Midbrain (tissue), 1 donor: ENCODE measurements around the gene SLC30A2.

Source experiments
- DNase-seq: peaks from one replicate; lab custom pipeline; 2025; lab: John Stamatoyannopoulos, UW

SLC30A2 gene

GRCh38 chr1:26070296-26070962 lies 24.5 kb upstream of the SLC30A2 start:
- no peak for DNase-seq

- no peak for DNase-seq
Observed at GRCh38 chr1:26069941-26070295, 24.0 kb upstream of the SLC30A2 start.

- no peak for DNase-seq
Observed at GRCh38 chr1:26067432-26067911, 21.6 kb upstream of the SLC30A2 start, which contains the start of gene TRIM63. Gene TRIM63 (minus strand): TSS chr1:26067630. CDS start chr1:26067494, 136 bp downstream.

GRCh38 chr1:26066857-26067256 lies 20.9 kb upstream of the SLC30A2 start:
- DNase-seq: no peak

- no peak for DNase-seq
Observed at GRCh38 chr1:26066160-26066559, 20.2 kb upstream of the SLC30A2 start.

- no peak for DNase-seq
Observed at GRCh38 chr1:26064553-26064952, 18.6 kb upstream of the SLC30A2 start.

- DNase-seq: no peak
Observed at GRCh38 chr1:26060832-26061574, 15.1 kb upstream of the SLC30A2 start.

GRCh38 chr1:26059906-26060305 lies 14.0 kb upstream of the SLC30A2 start:
- DNase-seq: no peak

GRCh38 chr1:26058052-26058595 lies 12.2 kb upstream of the SLC30A2 start:
- DNase-seq: no peak

- no peak for DNase-seq
Observed at GRCh38 chr1:26057189-26057588, 11.3 kb upstream of the SLC30A2 start.

- DNase-seq: no peak
Observed at GRCh38 chr1:26055041-26055440, 9.1 kb upstream of the SLC30A2 start.

GRCh38 chr1:26053718-26054560 lies 8.0 kb upstream of the SLC30A2 start:
- no peak for DNase-seq

- DNase-seq: no peak
Observed at GRCh38 chr1:26050248-26050640, 4.3 kb upstream of the SLC30A2 start.

GRCh38 chr1:26049531-26050247 lies 3.8 kb upstream of the SLC30A2 start:
- no peak for DNase-seq

GRCh38 chr1:26047278-26047874 lies 1.5 kb upstream of the SLC30A2 start:
- DNase-seq: no peak

- no peak for DNase-seq
Observed at GRCh38 chr1:26046246-26047095, 553 bp upstream of the SLC30A2 start.

- no peak for DNase-seq
Observed at GRCh38 chr1:26044971-26045721, 772 bp downstream of the SLC30A2 start.

GRCh38 chr1:26044414-26044813 lies 1.5 kb downstream of the SLC30A2 start:
- no peak for DNase-seq

GRCh38 chr1:26043765-26044164 lies 2.2 kb downstream of the SLC30A2 start:
- DNase-seq: no peak
